Epidermal melanocyte (primary cell): Measurements from ENCODE around the gene MROH8.
A peak's percentile ranks its signal among the peaks of the same experiment; 100 is the strongest.

Experiments used
- DNase-seq: peaks from one replicate; pipeline ENCODE4 v3.0.0; 2011; ENCODE audit warnings: low spot score; ENCODE audit not compliant: insufficient read length

Gene MROH8

GRCh38 chr20:37200376-37200775, 21.0 kb upstream of the MROH8 start:
- DNase-seq = no peak

DNA sequence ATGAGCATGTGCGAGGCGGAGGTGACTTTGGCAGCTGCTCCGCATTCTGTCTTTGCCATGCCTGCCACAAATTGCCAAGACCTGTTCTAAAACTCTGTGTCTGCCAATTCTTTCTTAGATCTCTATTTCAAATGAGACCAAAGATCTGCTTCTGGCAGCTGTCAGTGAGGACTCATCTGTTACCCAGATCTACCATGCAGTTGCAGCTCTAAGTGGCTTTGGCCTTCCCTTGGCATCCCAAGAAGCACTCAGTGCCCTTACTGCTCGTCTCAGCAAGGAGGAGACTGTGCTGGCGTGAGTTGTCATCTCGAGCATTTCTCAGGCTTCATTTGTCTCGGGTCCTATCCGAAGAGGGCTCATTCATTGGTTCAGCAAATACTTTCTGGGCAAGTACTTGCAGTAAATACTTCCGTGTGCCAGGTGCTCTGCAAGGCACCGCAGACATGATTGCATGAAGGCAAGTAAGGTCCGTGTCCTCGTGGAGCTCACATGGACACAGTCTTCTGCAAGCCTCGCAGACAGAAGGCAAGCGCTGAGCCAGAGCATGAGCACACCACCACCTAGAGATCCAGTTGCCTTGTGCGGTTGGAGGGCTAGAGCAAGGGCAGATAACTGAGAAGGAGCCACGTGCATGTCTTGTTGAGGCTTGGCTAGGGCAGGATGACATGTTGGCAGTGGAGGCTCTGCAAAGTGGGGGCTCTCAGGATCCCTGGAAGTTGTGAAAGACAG, 19.7 kb upstream of the MROH8 start:
- DNase-seq = no peak

DNA sequence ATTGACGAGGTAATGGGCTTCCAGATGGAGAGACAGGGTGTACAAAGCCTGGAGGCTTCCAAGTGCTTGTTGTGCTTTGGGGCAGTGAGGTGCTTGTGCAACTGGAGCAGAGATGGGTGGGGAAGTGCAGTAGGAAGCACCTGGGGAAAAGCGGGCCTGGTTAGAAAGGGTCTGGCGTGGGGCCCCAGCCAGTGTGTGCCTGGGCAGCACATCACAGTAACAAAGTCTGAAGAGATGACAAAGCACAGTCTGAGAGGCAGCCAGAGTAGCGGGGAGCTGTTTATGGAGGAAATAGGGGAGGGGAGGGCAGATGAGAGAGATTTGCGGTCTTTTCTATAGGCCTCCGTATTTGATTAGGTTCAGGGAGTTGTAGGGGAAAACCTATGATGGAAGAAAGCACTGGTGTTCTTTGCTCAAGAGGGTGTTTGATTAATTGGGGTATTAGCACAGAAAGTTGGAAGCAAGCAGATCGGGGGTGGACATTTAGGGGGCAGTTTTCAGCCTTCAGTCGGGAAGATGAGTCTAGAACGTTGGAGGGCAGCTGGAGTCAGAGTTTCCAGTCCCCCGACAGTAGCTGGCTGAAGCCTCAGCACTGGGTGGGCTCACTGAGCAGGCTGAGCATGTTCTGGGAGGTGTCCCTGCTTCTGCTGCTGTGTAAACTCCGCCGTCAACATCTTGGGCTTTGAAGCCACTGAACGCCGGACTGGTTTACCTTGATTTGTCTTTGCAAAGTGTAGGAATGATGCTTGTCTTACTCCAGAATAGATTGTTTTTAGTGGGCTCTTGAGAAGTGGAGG, 15.5 kb upstream of the MROH8 start:
- DNase-seq = no peak

DNA sequence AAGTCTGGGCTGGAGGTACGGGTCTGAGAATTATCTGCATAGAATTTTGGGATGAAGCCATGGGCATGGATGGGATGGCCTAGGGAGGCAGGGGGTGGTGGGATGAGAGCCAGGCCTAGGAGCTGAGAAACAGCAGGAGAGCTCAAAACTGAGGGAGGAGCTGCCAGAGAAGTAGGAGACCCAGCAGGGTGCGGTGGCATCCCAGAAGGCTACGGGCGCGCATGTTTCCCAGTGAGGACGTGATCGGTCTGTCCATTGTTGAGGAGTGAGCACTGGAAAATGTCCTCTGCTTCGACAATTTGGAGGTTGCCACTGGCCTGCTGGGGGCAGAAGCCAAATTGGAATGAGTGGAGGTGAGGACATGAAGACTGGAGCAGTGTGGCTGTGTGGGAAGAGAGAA, 14.5 kb upstream of the MROH8 start:
- DNase-seq = no peak

DNA sequence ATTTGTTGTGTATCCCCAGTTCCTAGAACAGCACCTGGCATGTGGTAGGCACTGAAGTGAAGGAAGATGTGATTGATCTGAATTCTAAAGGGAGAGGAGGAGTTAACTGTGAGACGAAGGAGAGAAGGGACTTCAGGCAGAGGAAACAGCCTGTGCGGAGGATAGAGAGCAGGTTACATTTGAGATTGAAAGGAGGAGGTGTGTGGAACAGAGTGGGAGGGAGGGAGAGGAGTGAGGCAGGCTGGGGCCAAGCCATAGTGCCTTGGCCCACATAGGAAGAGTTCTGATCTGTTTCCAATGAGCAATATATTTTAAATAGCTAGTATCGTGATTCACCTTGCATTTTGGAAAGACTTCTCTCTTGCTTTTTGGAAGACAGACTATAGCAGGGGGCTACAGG, 13.9 kb upstream of the MROH8 start:
- DNase-seq = no peak

GRCh38 chr20:37192137-37192854, 12.9 kb upstream of the MROH8 start:
- peak; percentile 93 for DNase-seq

- no peak for DNase-seq
These were observed 11.2 kb upstream of the MROH8 start for GRCh38 chr20:37190354-37191112.

DNA sequence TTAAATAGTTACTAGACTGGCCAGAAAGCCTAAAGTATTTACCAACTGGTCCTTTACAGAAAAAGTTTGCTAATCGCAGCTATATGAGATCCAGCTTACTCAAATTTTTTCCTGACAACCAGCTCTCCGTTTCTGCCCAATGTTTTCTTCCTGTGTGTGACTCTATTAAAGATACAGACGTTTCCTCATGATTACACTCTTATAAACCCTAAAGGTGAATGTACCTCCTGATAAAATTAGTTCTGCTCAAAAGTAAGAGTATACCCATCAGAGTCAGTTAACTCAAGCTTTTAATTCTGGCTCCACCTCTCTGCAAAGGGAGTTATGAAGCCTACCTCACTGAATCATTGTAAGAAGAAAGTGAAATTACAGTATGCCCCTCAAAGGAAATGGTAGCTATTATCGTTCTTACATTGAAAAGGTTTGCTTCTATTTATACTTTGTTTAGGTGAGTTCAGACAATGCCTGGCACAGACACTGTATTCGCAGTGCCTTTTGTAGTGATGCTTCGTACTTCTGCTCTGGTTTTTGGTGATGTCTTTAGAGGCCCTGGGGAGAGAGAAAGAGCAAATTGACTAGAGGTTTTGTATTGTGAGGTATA, 10.2 kb upstream of the MROH8 start:
- no peak for DNase-seq

GRCh38 chr20:37188787-37189186, 9.4 kb upstream of the MROH8 start:
- no peak for DNase-seq

- no peak for DNase-seq
These were observed 6.3 kb upstream of the MROH8 start for GRCh38 chr20:37185686-37186085.

DNA sequence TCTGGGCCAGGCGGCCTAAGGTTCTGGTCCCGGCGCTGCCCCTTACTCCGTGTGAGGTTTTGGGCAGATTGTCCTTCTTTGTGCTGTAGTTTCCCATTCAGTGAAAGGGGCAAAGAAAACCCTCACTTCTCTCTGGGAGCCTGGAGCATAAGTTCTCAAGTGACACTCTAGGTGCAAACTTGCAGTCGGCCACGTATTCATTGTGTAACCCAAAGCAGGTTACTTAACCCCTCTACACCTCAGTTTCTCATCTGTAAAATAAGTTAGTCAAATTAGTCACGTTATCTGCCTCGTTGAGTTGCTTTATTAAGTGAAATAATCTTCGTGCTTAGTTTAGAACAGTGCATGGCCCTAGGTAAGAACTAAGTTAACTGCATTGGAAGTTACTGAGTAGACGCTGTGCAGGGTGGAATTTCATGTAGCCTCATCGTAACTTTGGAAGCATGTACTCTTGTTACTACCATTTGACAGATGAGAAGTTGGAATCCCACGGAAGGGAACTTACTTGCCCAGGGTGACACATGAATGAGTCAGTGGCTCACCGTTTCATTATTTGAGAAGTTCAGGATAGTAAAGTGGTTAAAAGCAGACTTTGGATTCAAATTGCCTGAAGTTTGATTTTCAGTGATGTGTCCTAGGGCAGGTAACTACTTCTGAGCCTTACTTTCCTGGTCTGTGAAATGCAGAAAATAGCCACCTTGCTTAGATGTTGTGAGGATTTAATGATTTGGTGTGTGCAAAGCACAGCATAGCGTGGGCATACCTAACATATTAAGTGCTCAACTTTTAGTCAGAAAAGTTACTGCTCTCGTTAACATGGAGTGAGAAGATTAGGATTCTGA, 556 bp upstream of the MROH8 start:
- no peak for DNase-seq

- no peak for DNase-seq
These were observed 6.5 kb downstream of the MROH8 start for GRCh38 chr20:37172836-37173235.

- DNase-seq = no peak
These were observed 12.5 kb downstream of the MROH8 start for GRCh38 chr20:37166867-37167266.

GRCh38 chr20:37165031-37165430, 14.3 kb downstream of the MROH8 start:
- DNase-seq = no peak

- DNase-seq = no peak
These were observed 15.4 kb downstream of the MROH8 start for GRCh38 chr20:37163832-37164554.

DNA sequence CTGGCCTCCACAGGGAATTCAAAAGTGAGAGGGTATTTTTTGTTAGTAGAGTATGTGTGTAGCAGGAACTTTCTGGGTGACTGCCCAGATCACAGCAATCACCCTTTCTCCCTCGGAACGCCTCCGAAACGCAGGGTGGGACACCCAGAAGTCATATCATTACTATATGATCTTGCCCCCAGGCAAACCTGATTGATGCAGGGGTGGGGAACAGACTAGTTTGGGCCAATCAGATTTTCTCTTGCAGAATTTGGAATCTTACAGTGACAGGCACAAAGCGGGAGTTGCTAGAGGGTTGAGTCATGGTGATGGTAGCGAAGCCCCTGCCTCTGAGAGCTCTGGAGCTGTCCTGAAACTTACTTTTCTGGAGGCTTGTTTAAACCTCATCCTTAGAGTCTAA, 16.7 kb downstream of the MROH8 start:
- DNase-seq = no peak

DNA sequence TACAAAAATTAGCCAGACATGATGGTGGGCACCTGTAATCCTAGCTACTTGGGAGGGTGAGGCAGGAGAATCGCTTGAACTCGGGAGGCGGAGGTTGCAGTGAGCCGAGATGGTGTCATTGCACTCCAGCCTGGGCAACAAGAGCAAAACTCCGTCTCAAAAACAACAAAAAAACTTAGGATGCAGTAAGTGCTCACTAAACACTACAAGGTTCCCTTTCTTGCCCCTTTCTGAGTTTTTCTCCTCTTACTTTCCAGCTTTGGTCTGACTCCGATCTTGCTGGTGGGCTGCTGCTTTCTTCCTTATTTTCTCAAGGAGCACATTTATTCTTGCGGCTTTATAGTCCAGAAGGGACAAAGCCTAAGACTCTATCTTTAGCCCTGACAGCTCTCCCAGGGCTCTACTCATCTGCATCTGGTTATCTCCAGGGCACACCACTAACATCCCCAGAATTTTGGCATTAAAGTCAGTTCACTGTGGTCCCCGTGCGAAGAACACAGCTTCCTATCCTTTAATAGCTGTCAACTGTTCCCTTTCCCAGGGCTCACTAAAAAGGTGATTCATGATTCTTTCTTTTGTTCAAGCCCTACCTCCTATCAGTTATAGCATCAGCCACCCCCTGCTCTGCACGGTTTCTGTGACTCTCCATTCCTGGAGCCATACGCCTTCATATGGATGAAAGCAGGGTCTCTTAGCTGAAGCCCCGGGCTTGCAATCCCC, 17.4 kb downstream of the MROH8 start:
- DNase-seq = no peak

GRCh38 chr20:37160683-37161082, 18.7 kb downstream of the MROH8 start:
- no peak for DNase-seq

GRCh38 chr20:37158248-37158647, 21.1 kb downstream of the MROH8 start:
- no peak for DNase-seq
